CD8-positive, alpha-beta memory T cell (primary cell): ENCODE results near the gene ORMDL1. TPM values are rescaled to one million over a fixed set of nuclear protein-coding genes. Genes with fewer than 3 reads are reported as not detected.

ENCODE experiments used
- CTCF ChIA-PET: fragments of 350-600 bp; sonication (Branson Sonifier 250); formaldehyde crosslinking; loops from one replicate; lab custom pipeline; 2021; ENCODE audit warnings: antibody characterized with exemption; lab: Charles Lee
- POLR2A ChIA-PET: fragments of 350-600 bp; sonication (Branson Sonifier 250); formaldehyde crosslinking; loops from one replicate; lab custom pipeline; 2021; ENCODE audit warnings: antibody characterized with exemption; lab: Charles Lee
- DNase-seq, 5 donors: peaks; one replicate each; pipeline versions ENCODE4 v3.0.0 to v3.0.0-alpha.2; 2020 to 2022; ENCODE audit warnings: mixed read lengths in 1 of 5
- H3K27ac ChIP-seq: one replicate; pipeline ENCODE4 v1.7.0; 2013; ENCODE audit warnings: low read depth, mild to moderate bottlenecking, low read length, moderate library complexity
- H3K27me3 ChIP-seq: 2 replicates; pipeline ENCODE4 v1.7.0; 2013; ENCODE audit warnings: low read length, mild to moderate bottlenecking; ENCODE audit not compliant: insufficient read depth, poor library complexity, severe bottlenecking
- H3K36me3 ChIP-seq: 2 replicates; pipeline ENCODE4 v1.7.0; 2013; ENCODE audit warnings: mild to moderate bottlenecking, low read length, moderate library complexity; ENCODE audit not compliant: insufficient read depth
- H3K4me1 ChIP-seq: 2 replicates; pipeline ENCODE4 v1.7.0; 2013; ENCODE audit warnings: mild to moderate bottlenecking, low read length, moderate library complexity; ENCODE audit not compliant: insufficient read depth
- H3K4me3 ChIP-seq: 2 replicates; pipeline ENCODE4 v1.7.0; 2013; ENCODE audit warnings: mild to moderate bottlenecking, low read length
- H3K9me3 ChIP-seq: 2 replicates; pipeline ENCODE4 v1.7.0; 2013; ENCODE audit warnings: mild to moderate bottlenecking, low read length
- H3K27ac Mint-ChIP-seq, 8 donors: one replicate each; pipeline ENCODE4 v1.8.0; 2020 to 2021; ENCODE audit warnings: mixed read lengths in 8 of 8, mild to moderate bottlenecking in 6 of 8, inconsistent platforms in 3 of 8, moderate library complexity in 3 of 8
- H3K27me3 Mint-ChIP-seq, 2 donors: one replicate each; pipeline ENCODE4 v1.8.0; 2020 to 2021; ENCODE audit warnings: mixed read lengths in 2 of 2, mild to moderate bottlenecking in 1 of 2, moderate library complexity in 1 of 2
- H3K36me3 Mint-ChIP-seq, 3 donors: one replicate each; pipeline ENCODE4 v1.8.0; 2020 to 2021; ENCODE audit warnings: mixed read lengths in 3 of 3, inconsistent platforms in 1 of 3, mild to moderate bottlenecking in 1 of 3
- H3K4me1 Mint-ChIP-seq, 3 donors: one replicate each; pipeline ENCODE4 v1.8.0; 2020 to 2021; ENCODE audit warnings: mixed read lengths in 3 of 3, inconsistent platforms in 1 of 3, mild to moderate bottlenecking in 1 of 3
- H3K4me3 Mint-ChIP-seq, 7 donors: one replicate each; pipeline ENCODE4 v1.8.0; 2020 to 2021; ENCODE audit warnings: mixed read lengths in 7 of 7, mild to moderate bottlenecking in 6 of 7, moderate library complexity in 4 of 7, inconsistent platforms in 2 of 7
- H3K9me3 Mint-ChIP-seq, 5 donors: one replicate each; pipeline ENCODE4 v1.8.0; 2020 to 2022; ENCODE audit warnings: mixed read lengths in 5 of 5, mild to moderate bottlenecking in 3 of 5, moderate library complexity in 2 of 5, inconsistent platforms in 1 of 5
- polyA plus RNA-seq: library from polyadenylated mRNA; unstranded; fragments of 300-500 nt; fragmentation: Illumina TruSeq; gene quantifications from one replicate; pipeline ENCODE4 v1.2.3, GENCODE V29; 2021
- total RNA-seq, 2 experiments: library from RNA; stranded (reverse); gene quantifications; one replicate each; pipeline ENCODE4 v1.2.3, GENCODE V29; 2021

ORMDL1 gene
- total and polyA plus RNA-seq, 3 experiments from 2014 or later = 88.4 to 100 (median 89.5) TPM

DNA sequence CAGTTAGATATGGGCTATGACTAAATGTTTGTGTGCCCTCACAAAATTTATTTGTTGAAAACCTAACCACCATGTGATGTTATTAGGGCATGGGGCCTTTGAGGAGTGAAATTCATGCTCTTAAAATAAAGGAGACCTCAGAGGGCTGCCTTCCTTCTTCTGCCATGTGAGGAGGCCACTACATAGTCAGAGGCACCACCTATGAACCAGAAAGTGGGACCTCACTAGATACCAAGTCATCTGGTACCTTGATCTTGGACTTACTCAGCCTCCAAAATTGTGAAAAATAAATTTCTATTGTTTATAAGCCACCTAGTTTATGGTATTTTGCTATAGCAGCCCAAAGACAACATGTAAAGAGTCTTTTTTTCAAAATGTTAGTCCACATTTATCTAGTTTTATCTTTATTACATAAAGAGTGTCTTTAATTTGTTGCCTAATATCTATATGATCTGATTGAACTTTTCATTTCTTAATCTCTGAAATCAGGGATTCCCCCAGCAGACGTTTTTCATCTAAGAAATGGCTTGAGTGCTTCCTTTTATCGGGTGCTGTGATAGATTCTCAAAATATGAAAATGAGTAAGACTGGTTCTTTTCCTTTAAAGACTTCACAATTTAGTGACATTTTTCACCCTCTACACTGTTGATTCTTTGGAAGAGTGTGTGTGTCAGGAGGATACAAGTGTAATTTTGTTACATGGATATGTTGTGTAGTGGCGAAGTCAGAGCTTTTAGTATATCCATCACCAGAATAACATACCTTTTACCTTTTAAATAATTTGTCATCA is 34.3 kb upstream of the ORMDL1 start:
- POLR2A ChIA-PET = no interaction called here
- Mint-ChIP-seq H3K36me3 (peaks cover 13 to 64% (median 22%) of the 10 kb centered on the region in 3 donors), H3K4me1 (peaks cover 3 to 12% (median 7%) of the 10 kb centered on the region in 3 donors), H3K9me3 (no peaks in the 10 kb centered on the region), H3K27me3 (no peaks in the 10 kb centered on the region), H3K27ac (peak overlapping the region in 2 of 8 donors; percentile 1 to 54), H3K4me3 (no peak overlapping the region)
- CTCF ChIA-PET = no interaction called here
- H3K4me1 ChIP-seq = no peaks in the 10 kb centered on the region
- H3K36me3 ChIP-seq = no peaks in the 10 kb centered on the region
- H3K27me3 ChIP-seq = no peaks in the 10 kb centered on the region
- no peak overlapping the region for H3K27ac ChIP-seq
- DNase-seq = no peak
- no peaks in the 10 kb centered on the region for H3K9me3 ChIP-seq
- no peak overlapping the region for H3K4me3 ChIP-seq

DNA sequence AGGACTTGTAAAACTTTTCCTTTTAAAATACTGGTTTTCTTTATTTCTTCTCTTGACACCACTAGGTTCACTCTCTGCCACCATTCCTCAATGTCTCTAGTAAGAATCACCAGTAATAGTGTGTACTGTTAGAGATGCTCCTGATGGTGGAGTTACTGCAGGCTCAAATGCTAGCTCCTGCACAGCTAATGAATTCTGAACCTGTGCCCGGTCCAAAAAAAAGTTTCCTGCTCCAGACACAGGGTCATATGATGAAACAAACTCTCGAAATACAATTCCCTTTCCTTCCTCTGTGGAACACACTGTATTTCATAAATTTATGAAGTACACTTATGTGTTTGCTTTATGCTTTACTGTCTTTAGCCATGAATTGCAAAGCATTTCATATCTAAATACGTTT is 19.3 kb upstream of the ORMDL1 start:
- POLR2A ChIA-PET = no interaction called here
- Histone ChIP-seq H3K36me3 (peaks cover 5% of the 10 kb centered on the region), H3K9me3 (no peaks in the 10 kb centered on the region), H3K27me3 (no peaks in the 10 kb centered on the region), H3K4me1 (no peaks in the 10 kb centered on the region), H3K27ac (no peak overlapping the region), H3K4me3 (no peak overlapping the region)
- Mint-ChIP-seq H3K27ac (no peak overlapping the region), H3K4me3 (no peak overlapping the region), H3K36me3 (peaks cover 0 to 50% (median 7%) of the 10 kb centered on the region in 3 donors), H3K4me1 (peaks cover 5 to 19% (median 9%) of the 10 kb centered on the region in 3 donors), H3K9me3 (no peaks in the 10 kb centered on the region), H3K27me3 (no peaks in the 10 kb centered on the region)
- CTCF ChIA-PET = no interaction called here
- DNase-seq = no peak

DNA sequence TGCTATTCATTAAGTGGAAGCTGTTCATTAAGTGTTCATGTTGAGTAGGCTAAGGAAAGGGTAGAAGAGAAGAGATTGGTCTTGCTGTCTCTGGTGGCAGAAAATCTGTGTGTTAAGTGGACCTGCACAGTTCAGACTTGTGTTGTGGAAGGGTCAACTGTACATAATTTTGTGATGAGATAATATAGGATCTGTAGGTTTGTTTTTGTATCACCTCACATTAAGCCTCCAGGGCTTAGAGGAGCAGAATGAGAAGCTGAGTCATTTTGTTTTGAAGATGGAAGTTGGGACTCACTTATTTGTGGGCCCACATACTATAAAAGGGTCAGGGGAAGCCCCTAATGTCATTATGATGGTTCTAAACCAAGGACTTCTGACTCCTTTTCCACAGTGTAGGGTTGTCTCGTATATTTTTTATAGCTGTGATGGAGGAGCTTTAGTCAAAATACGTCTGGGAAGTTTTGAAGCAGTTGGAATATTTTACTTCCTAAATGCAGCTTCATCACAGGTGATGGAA is 18.3 kb upstream of the ORMDL1 start:
- Histone ChIP-seq H3K4me3 (no peak overlapping the region), H3K4me1 (no peaks in the 10 kb centered on the region), H3K9me3 (no peaks in the 10 kb centered on the region), H3K27me3 (no peaks in the 10 kb centered on the region), H3K36me3 (peaks cover 5% of the 10 kb centered on the region), H3K27ac (no peak overlapping the region)
- Mint-ChIP-seq H3K27me3 (no peaks in the 10 kb centered on the region), H3K9me3 (no peaks in the 10 kb centered on the region), H3K36me3 (peaks cover 0 to 55% (median 13%) of the 10 kb centered on the region in 3 donors), H3K4me1 (peaks cover 5 to 28% (median 15%) of the 10 kb centered on the region in 3 donors), H3K27ac (peak overlapping the region in 2 of 8 donors; percentile 26 to 68), H3K4me3 (no peak overlapping the region)
- ChIA-PET CTCF (no interaction called here), POLR2A (no interaction called here)
- no peak for DNase-seq

DNA sequence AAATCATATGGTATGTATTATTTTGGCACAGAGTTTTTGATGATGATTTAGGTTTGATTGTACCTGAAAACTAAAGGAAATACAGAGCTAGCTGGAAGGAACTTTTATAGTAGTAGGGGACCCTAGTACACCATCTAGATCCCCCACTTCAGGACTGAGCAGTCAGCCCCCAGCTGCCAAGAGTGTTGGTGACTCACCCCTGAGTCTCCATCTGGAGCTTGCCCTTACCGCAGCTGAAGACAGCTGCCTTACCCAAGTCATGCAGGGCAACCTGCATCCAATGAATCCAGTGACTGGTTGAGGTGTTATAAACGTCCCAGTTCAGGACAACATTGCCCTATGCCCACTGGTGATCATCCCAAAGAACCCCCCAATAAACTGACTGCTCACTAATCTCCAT is 15.4 kb upstream of the ORMDL1 start:
- Mint-ChIP-seq H3K4me1 (peaks cover 5 to 28% (median 15%) of the 10 kb centered on the region in 3 donors), H3K27me3 (no peaks in the 10 kb centered on the region), H3K36me3 (peaks cover 0 to 65% (median 20%) of the 10 kb centered on the region in 3 donors), H3K9me3 (no peaks in the 10 kb centered on the region), H3K27ac (no peak overlapping the region), H3K4me3 (no peak overlapping the region)
- Histone ChIP-seq H3K9me3 (no peaks in the 10 kb centered on the region), H3K4me1 (no peaks in the 10 kb centered on the region), H3K4me3 (no peak overlapping the region), H3K36me3 (peaks cover 9% of the 10 kb centered on the region), H3K27me3 (no peaks in the 10 kb centered on the region), H3K27ac (no peak overlapping the region)
- DNase-seq = no peak
- ChIA-PET POLR2A (no interaction called here), CTCF (interaction anchor here (1.4 kb wide), 1 partner anchor 12 kb away, joined by 5 read pairs; no protein-coding TSS in a partner anchor)

DNA sequence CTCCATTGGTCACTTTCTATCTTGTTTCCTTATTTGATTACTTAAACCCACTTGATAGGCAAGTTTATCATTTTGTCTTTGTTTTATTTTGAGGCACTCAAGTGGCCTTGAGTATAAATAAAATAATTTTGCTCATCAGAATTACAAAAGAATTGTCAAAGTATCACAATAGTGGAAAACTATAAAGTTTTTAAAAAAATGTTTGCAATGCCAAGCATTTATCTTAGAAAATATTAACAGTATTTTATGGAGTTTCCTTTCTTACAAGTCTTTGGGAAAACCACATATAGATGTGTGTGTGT is 14.8 kb upstream of the ORMDL1 start:
- no peak overlapping the region for H3K27ac ChIP-seq
- POLR2A ChIA-PET = interaction anchor here (0.6 kb wide), 1 partner anchor 114 kb away, joined by 7 read pairs; no protein-coding TSS in a partner anchor
- DNase-seq = no peak
- CTCF ChIA-PET = interaction anchor here (0.8 to 1.4 kb wide), 4 partner anchors 11 to 48 kb away, joined by 3 to 5 read pairs (median 4); partner anchors contain the start of genes ORMDL1, OSGEPL1 and PMS1
- H3K36me3 ChIP-seq = peaks cover 9% of the 10 kb centered on the region
- Mint-ChIP-seq H3K36me3 (peaks cover 0 to 63% (median 20%) of the 10 kb centered on the region in 3 donors), H3K4me3 (no peak overlapping the region), H3K4me1 (peaks cover 5 to 28% (median 15%) of the 10 kb centered on the region in 3 donors), H3K27me3 (no peaks in the 10 kb centered on the region), H3K27ac (no peak overlapping the region), H3K9me3 (no peaks in the 10 kb centered on the region)
- H3K27me3 ChIP-seq = no peaks in the 10 kb centered on the region
- H3K4me3 ChIP-seq = no peak overlapping the region
- H3K9me3 ChIP-seq = no peaks in the 10 kb centered on the region
- H3K4me1 ChIP-seq = no peaks in the 10 kb centered on the region

DNA sequence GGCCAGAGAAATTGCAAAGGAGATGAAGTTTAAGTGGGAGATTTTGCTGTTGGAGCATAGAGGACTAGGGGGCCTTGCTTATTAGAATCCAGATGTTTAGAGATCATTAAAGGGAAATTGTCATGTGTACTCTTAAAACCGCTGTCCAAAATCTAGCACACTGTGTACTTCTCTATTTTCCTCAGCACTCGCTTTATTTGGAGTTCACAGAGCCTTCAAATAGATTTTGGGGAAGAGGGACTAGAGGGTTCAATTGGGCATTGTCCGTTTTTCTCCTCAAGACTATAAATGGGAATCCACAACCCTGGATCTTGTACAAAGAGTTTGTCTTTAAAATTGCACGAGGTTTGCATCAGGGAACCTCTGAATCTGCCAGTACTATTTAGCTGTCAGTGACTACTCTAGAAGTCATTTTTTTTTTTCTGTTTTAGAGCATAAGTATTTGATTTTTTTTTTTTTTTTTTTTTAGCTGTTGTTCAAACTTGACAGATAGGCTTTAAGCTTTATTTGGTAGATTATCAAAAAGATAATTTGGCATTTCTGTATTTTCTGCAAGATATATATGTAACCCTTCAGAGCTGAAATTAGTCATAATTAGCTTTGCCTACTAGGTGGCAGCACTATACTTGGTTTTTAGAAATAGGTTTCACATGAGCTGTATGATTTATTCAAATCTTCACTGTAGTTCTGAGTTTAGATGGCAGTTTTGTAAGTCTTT is 14.3 kb upstream of the ORMDL1 start:
- POLR2A ChIA-PET = interaction anchor here (0.6 kb wide), 1 partner anchor 114 kb away, joined by 7 read pairs; no protein-coding TSS in a partner anchor
- Mint-ChIP-seq H3K36me3 (peaks cover 0 to 63% (median 20%) of the 10 kb centered on the region in 3 donors), H3K4me1 (peaks cover 5 to 28% (median 15%) of the 10 kb centered on the region in 3 donors), H3K27ac (no peak overlapping the region), H3K4me3 (no peak overlapping the region), H3K9me3 (no peaks in the 10 kb centered on the region), H3K27me3 (no peaks in the 10 kb centered on the region)
- no peak for DNase-seq
- Histone ChIP-seq H3K36me3 (peaks cover 11% of the 10 kb centered on the region), H3K4me1 (no peaks in the 10 kb centered on the region), H3K4me3 (no peak overlapping the region), H3K27ac (no peak overlapping the region), H3K9me3 (no peaks in the 10 kb centered on the region), H3K27me3 (no peaks in the 10 kb centered on the region)
- CTCF ChIA-PET = interaction anchor here (0.8 to 1.4 kb wide), 4 partner anchors 11 to 48 kb away, joined by 3 to 5 read pairs (median 4); partner anchors contain the start of genes ORMDL1, OSGEPL1 and PMS1

DNA sequence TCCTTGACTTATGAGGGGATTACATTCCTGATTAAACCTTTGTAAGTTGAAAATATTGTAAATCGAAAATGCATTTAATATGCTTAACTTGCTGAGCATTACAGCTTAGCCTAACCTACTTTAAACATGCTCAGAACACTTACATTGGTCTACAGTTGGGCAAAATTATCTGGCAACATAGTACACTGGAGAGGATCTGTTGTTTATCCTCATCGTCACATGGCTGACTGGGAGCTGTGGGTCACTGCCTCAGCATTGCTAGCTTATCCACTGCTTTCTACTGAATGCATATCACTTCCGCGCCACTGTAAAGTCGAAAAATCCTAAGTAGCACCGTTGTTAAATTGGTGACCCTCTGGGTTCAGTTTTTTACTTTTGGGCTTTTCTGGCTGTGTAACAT is 13.8 kb upstream of the ORMDL1 start:
- H3K9me3 Mint-ChIP-seq = no peaks in the 10 kb centered on the region
- Histone ChIP-seq H3K27ac (no peak overlapping the region), H3K4me1 (no peaks in the 10 kb centered on the region), H3K4me3 (no peak overlapping the region), H3K9me3 (no peaks in the 10 kb centered on the region), H3K27me3 (no peaks in the 10 kb centered on the region), H3K36me3 (peaks cover 17% of the 10 kb centered on the region)
- ChIA-PET CTCF (interaction anchor here (1.2 to 1.4 kb wide), 2 partner anchors 35 to 47 kb away, joined by 3 to 4 read pairs; partner anchors contain the start of gene OSGEPL1), POLR2A (no interaction called here)
- H3K27ac Mint-ChIP-seq = peak overlapping the region in 1 of 8 donors; percentile 15
- peaks cover 3 to 65% (median 26%) of the 10 kb centered on the region in 3 donors for H3K36me3 Mint-ChIP-seq
- H3K4me3 Mint-ChIP-seq = no peak overlapping the region
- DNase-seq = no peak
- no peaks in the 10 kb centered on the region for H3K27me3 Mint-ChIP-seq
- H3K4me1 Mint-ChIP-seq = peaks cover 8 to 33% (median 19%) of the 10 kb centered on the region in 3 donors
